HepG2 (cell line): ENCODE data around the gene COQ8A. TPM values are rescaled to one million over a fixed set of nuclear protein-coding genes. Genes with fewer than 3 reads are reported as not detected.

Experiments
- ATAC-seq: fragments of 200-7000 bp; cut with Tn5 transposase; 3 replicates; pipeline ENCODE4 v1.9.1; 2020; ENCODE audit warnings: mild to moderate bottlenecking, moderate library complexity
- BruUV-seq: library from RNA; stranded (reverse); fragments of 400-500 nt; replicated peaks from 2 replicates; lab custom pipeline; 2021; lab: Mats Ljungman, UMichigan
- CTCF ChIA-PET: fragments of 300-600 bp; formaldehyde crosslinking; extraction: SDS; loops from one replicate; lab custom pipeline; 2021; ENCODE audit warnings: low total read pairs, inconsistent platforms, low intra/inter-chr PET ratio; lab: Yijun Ruan, JAX
- POLR2A ChIA-PET: fragments of 350-600 bp; sonication (Branson Sonifier 250); formaldehyde crosslinking; loops from one replicate; lab custom pipeline; 2020; ENCODE audit warnings: antibody characterized with exemption, inconsistent platforms; lab: Yijun Ruan, JAX
- DNase-seq: peaks from one replicate; pipeline ENCODE4 v3.0.0-alpha.2; 2015; ENCODE audit warnings: low spot score
- FAIRE-seq: peaks from 3 replicates; lab custom pipeline; 2011; peaks lifted over from hg19 to GRCh38; lab: Jason Lieb, UNC
- H2AFZ ChIP-seq: one replicate; pipeline ENCODE4 v1.6.1; 2011; ENCODE audit warnings: low read length, inconsistent platforms
- H3K27ac ChIP-seq: fragments of 300-600 bp; 3 replicates; pipeline ENCODE4 v1.8.0; 2011; ENCODE audit warnings: mixed run types, mild to moderate bottlenecking, mixed read lengths, low read length, inconsistent platforms; ENCODE audit not compliant: insufficient read depth; ENCODE audit errors: extremely low read length
- H3K27me3 ChIP-seq, 2 experiments: fragments of 200-600 bp in 1 of 2; 2 replicates in 1 of 2; 3 replicates in 1 of 2; pipeline versions ENCODE4 v1.6.0 to v1.8.0; 2011; ENCODE audit warnings: low read length in 2 of 2, mild to moderate bottlenecking in 2 of 2, moderate library complexity in 2 of 2, inconsistent platforms in 1 of 2; ENCODE audit not compliant: insufficient read depth in 2 of 2, control insufficient read depth in 1 of 2
- H3K36me3 ChIP-seq, 2 experiments: fragments of 200-600 bp in 1 of 2; replicated peaks in 1 of 2; 2 replicates in 1 of 2; 3 replicates in 1 of 2; pipeline versions ENCODE4 v1.5.1 to v1.8.0; 2011; ENCODE audit warnings: low read length in 2 of 2, inconsistent platforms in 1 of 2; ENCODE audit not compliant: insufficient read depth in 2 of 2, control insufficient read depth in 1 of 2
- H3K4me1 ChIP-seq: 2 replicates; pipeline ENCODE4 v1.5.1; 2012; ENCODE audit warnings: low read length, inconsistent platforms; ENCODE audit not compliant: insufficient read depth
- H3K4me2 ChIP-seq: 2 replicates; pipeline ENCODE4 v1.6.0; 2011; ENCODE audit warnings: low read depth, low read length, inconsistent platforms
- H3K4me3 ChIP-seq, 3 experiments: fragments of 200-600 bp in 1 of 3; sonication (generic), shearing (Covaris generic) in 1 of 3; replicated peaks in 1 of 3; 2 replicates each; pipeline ENCODE4 v1.5.1; 2011 to 2016; ENCODE audit warnings: low read length in 3 of 3, inconsistent platforms in 2 of 3, low read depth in 2 of 3, mild to moderate bottlenecking in 2 of 3, control low read depth in 1 of 3, mixed read lengths in 1 of 3; ENCODE audit not compliant: insufficient read depth in 1 of 3
- H3K79me2 ChIP-seq: one replicate; pipeline ENCODE4 v1.6.1; 2011; ENCODE audit warnings: low read length, inconsistent platforms; ENCODE audit not compliant: insufficient read depth
- H3K9ac ChIP-seq: 2 replicates; pipeline ENCODE4 v1.6.0; 2011; ENCODE audit warnings: mild to moderate bottlenecking, low read depth, low read length, inconsistent platforms; ENCODE audit not compliant: insufficient read depth
- H3K9me3 ChIP-seq: 2 replicates; pipeline ENCODE4 v1.5.1; 2012; ENCODE audit warnings: mild to moderate bottlenecking, low read length
- H4K20me1 ChIP-seq: 2 replicates; pipeline ENCODE4 v1.6.0; 2011; ENCODE audit warnings: inconsistent platforms, mild to moderate bottlenecking, low read length, moderate library complexity; ENCODE audit not compliant: insufficient read depth
- AGO2 ChIP-seq: fragments of 200-400 bp; formaldehyde crosslinking; optimal IDR thresholded peaks from 2 replicates; pipeline ENCODE3; 2017; ENCODE audit warnings: mild to moderate bottlenecking, low read depth, low read length, moderate library complexity
- AHR ChIP-seq: IDR thresholded peaks from 2 replicates; pipeline ENCODE4 v1.6.1; 2018; ENCODE audit warnings: missing genetic modification reagents, missing compliant biosample characterization
- ATAD3A ChIP-seq: sonication (generic); formaldehyde crosslinking; IDR thresholded peaks from 2 replicates; pipeline ENCODE4 v1.4.0; 2020; ENCODE audit warnings: missing genetic modification reagents
- ATF7-NPFF ChIP-seq: sonication (generic); formaldehyde crosslinking; IDR thresholded peaks from 2 replicates; pipeline ENCODE4 v1.8.1; 2023; ENCODE audit warnings: mild to moderate bottlenecking, low read depth, missing genetic modification reagents, moderate library complexity
- ATM ChIP-seq: fragments of 450-650 bp; IDR thresholded peaks from 2 replicates; pipeline ENCODE4 v1.7.1; 2017; ENCODE audit warnings: mild to moderate bottlenecking, borderline replicate concordance
- CBX1 ChIP-seq: IDR thresholded peaks from one replicate; pipeline ENCODE4 v1.6.1; 2016; ENCODE audit warnings: antibody characterized with exemption, low read depth
- HNRNPK ChIP-seq: fragments of 200-400 bp; formaldehyde crosslinking; IDR thresholded peaks from 2 replicates; pipeline ENCODE4 v1.6.1; 2018; ENCODE audit warnings: low read length, low read depth, moderate library complexity, mild to moderate bottlenecking; ENCODE audit not compliant: poor library complexity, severe bottlenecking
- KDM5B ChIP-seq: sonication (generic); formaldehyde crosslinking; IDR thresholded peaks from 2 replicates; pipeline ENCODE4 v1.4.0; 2020; ENCODE audit warnings: missing genetic modification reagents, mild to moderate bottlenecking, borderline replicate concordance
- KMT2B ChIP-seq: IDR thresholded peaks from 2 replicates; pipeline ENCODE4 v1.6.1; 2016; ENCODE audit warnings: missing genetic modification reagents, missing compliant biosample characterization
- MTERF4 ChIP-seq: sonication (generic); formaldehyde crosslinking; IDR thresholded peaks from 2 replicates; pipeline ENCODE4 v1.8.0; 2023; ENCODE audit warnings: mild to moderate bottlenecking, missing genetic modification reagents
- NR3C1 ChIP-seq: sonication (generic); formaldehyde crosslinking; IDR thresholded peaks from 2 replicates; pipeline ENCODE4 v1.4.0; 2020; ENCODE audit warnings: missing genetic modification reagents
- RBFOX2 ChIP-seq: fragments of 200-400 bp; formaldehyde crosslinking; IDR thresholded peaks from 2 replicates; pipeline ENCODE4 v1.6.1; 2017; ENCODE audit warnings: low read depth, mild to moderate bottlenecking, low read length
- RCOR2 ChIP-seq: IDR thresholded peaks from 2 replicates; pipeline ENCODE4 v1.6.1; 2016; ENCODE audit warnings: missing biosample characterization, missing genetic modification reagents
- TGIF2 ChIP-seq: IDR thresholded peaks from 2 replicates; pipeline ENCODE4 v1.6.1; 2016; ENCODE audit warnings: control low read depth, missing compliant biosample characterization
- THRA ChIP-seq: sonication (generic); formaldehyde crosslinking; IDR thresholded peaks from 2 replicates; pipeline ENCODE4 v1.4.0; 2020; ENCODE audit warnings: missing genetic modification reagents, borderline replicate concordance
- YEATS4 ChIP-seq: sonication (generic); formaldehyde crosslinking; IDR thresholded peaks from 2 replicates; pipeline ENCODE4 v1.4.0; 2020; ENCODE audit warnings: missing genetic modification reagents, borderline replicate concordance
- ZBTB7A ChIP-seq: sonication (generic); formaldehyde crosslinking; IDR thresholded peaks from 2 replicates; pipeline ENCODE4 v1.8.0; 2022; ENCODE audit warnings: mild to moderate bottlenecking, missing genetic modification reagents
- ZKSCAN5 ChIP-seq: sonication (generic); formaldehyde crosslinking; IDR thresholded peaks from 2 replicates; pipeline ENCODE4 v1.5.1; 2020; ENCODE audit warnings: mild to moderate bottlenecking, missing genetic modification reagents
- ZNF205 ChIP-seq: IDR thresholded peaks from 2 replicates; pipeline ENCODE4 v1.6.1; 2018; ENCODE audit warnings: missing biosample characterization, missing genetic modification reagents
- ZNF263 ChIP-seq: sonication (generic); formaldehyde crosslinking; IDR thresholded peaks from 2 replicates; pipeline ENCODE4 v1.4.0; 2020; ENCODE audit warnings: missing genetic modification reagents
- ZNF431 ChIP-seq: sonication (generic); formaldehyde crosslinking; IDR thresholded peaks from 2 replicates; pipeline ENCODE4 v1.9.0; 2022; ENCODE audit warnings: missing genetic modification reagents, low read depth, mild to moderate bottlenecking, borderline replicate concordance
- ZNF552 ChIP-seq: sonication (generic); formaldehyde crosslinking; IDR thresholded peaks from 2 replicates; pipeline ENCODE4 v1.9.0; 2022; ENCODE audit warnings: missing genetic modification reagents, mild to moderate bottlenecking, borderline replicate concordance
- ZNF800 ChIP-seq: sonication (generic); formaldehyde crosslinking; IDR thresholded peaks from 2 replicates; pipeline ENCODE4 v1.4.0; 2020; ENCODE audit warnings: missing genetic modification reagents
- WGBS: methylation state at CpG from one replicate; pipeline ENCODE4 v1.1.6; 2017; ENCODE audit warnings: low lambda C conversion rate; 5-methylcytosine and 5-hydroxymethylcytosine counted together
- in situ Hi-C: cut with HindIII; loops from 2 replicates; pipeline ENCODE4 v1.10.0; 2017; ENCODE audit warnings: low pct_unique_long_range_greater_than_20kb; ENCODE audit not compliant: extremely low pct_ligation_motif_present
- intact Hi-C: fragments of 100-400 bp; cut with micrococcal nuclease; formaldehyde crosslinking; loops from one replicate; pipeline ENCODE4 v1.10.0; 2022; ENCODE audit not compliant: unreplicated experiment
- polyA plus RNA-seq, 8 experiments: library from polyadenylated mRNA; depleted of rRNA in 3 of 8; stranded (reverse) in 7 of 8; unstranded in 1 of 8; fragments of >200 nt; fragmentation: Illumina TruSeq in 4 of 8; extraction: Trizol in 4 of 8; gene quantifications; 2 replicates each; pipeline versions ENCODE4 v1.2.1 to v1.2.3, GENCODE V29; 2011 to 2016; ENCODE audit warnings: low read depth in 4 of 8, missing spikeins in 1 of 8, mixed read lengths in 1 of 8; ENCODE audit not compliant: insufficient read depth in 1 of 8
- total RNA-seq, 5 experiments: library from RNA; depleted of rRNA; stranded (reverse); fragments of >200 nt; fragmentation: Illumina TruSeq; extraction: Trizol; gene quantifications; 2 replicates each; pipeline ENCODE4 v1.2.3, GENCODE V29; 2016; ENCODE audit warnings: low read depth in 1 of 5

Gene COQ8A
- total and polyA plus RNA-seq, 2 of the 13 experiments (the other 11 are each of a cell fraction or from before 2014, with no cell fraction given): 60.4 to 88.7 TPM

- DNase-seq (no peak), FAIRE-seq (no peak), ATAC-seq (no peak)
- Histone ChIP-seq H3K27me3 (no peaks in the 10 kb centered on the region; a peak in 1 of 5 replicates), H3K27ac (peak overlapping the region; percentile 94), H3K9ac (peak overlapping the region; percentile 72; the same call in 1 of the 2 replicates), H3K4me3 (peak overlapping the region; percentile 49 to 74 (median 50)), H3K36me3 (peaks cover 0 to 2% of the 10 kb centered on the region in 2 experiments; a peak in 2 of 5 replicates), H3K9me3 (no peaks in the 10 kb centered on the region), H2AFZ (no peak overlapping the region), H3K4me1 (peaks cover 71% of the 10 kb centered on the region), H4K20me1 (peaks cover 22% of the 10 kb centered on the region), H3K79me2 (peaks cover 82% of the 10 kb centered on the region), H3K4me2 (peak overlapping the region; percentile 94)
- CTCF ChIA-PET: no interaction called here
- no peak for TF ChIP-seq CBX1
- no peak for TF ChIP-seq THRA
- 0 out of 2 replicates have a peak, but pooled peaks have one; percentile 53 for TF ChIP-seq ZKSCAN5 (CRISPR knock-in tag)
- TF ChIP-seq ZNF552 (CRISPR knock-in tag): no peak
- no peak for TF ChIP-seq RCOR2 (CRISPR knock-in tag)
- no peak for TF ChIP-seq ZBTB7A (CRISPR knock-in tag)
- TF ChIP-seq TGIF2 (CRISPR knock-in tag): no peak
- no peak for TF ChIP-seq ZNF800
- TF ChIP-seq ZNF205 (CRISPR knock-in tag): no peak
- TF ChIP-seq AGO2: peak; percentile 53
- TF ChIP-seq ZNF263 (CRISPR knock-in tag): peak; percentile 79
- TF ChIP-seq KDM5B (CRISPR knock-in tag): 0 out of 2 replicates have a peak, but pooled peaks have one; percentile 27
- TF ChIP-seq MTERF4 (CRISPR knock-in tag): 0 out of 2 replicates have a peak, but pooled peaks have one; percentile 11
- no peak for TF ChIP-seq KMT2B (CRISPR knock-in tag)
- TF ChIP-seq HNRNPK: no peak
- 0 out of 2 replicates have a peak, but pooled peaks have one; percentile 17 for TF ChIP-seq ATF7-NPFF
- no peak for TF ChIP-seq ATAD3A (CRISPR knock-in tag)
- TF ChIP-seq NR3C1 (CRISPR knock-in tag): no peak
- no peak for TF ChIP-seq YEATS4 (CRISPR knock-in tag)
- TF ChIP-seq ZNF431 (CRISPR knock-in tag): no peak
- TF ChIP-seq AHR: no peak
- TF ChIP-seq ATM: no peak
- no peak for TF ChIP-seq RBFOX2
- POLR2A ChIA-PET: interaction anchor here (6.5 kb wide), 1 partner anchor 30 kb away, joined by 46 read pairs; no protein-coding TSS in a partner anchor
- 24% methylated on average over 2 of the region's 2 CpGs for WGBS
- BruUV-seq: no TSS peak
- in situ Hi-C loops: no loop called here
- intact Hi-C loops: loop anchor here (1.0 to 2.0 kb wide), 3 partner anchors 23 to 31 kb away; no protein-coding TSS in a partner anchor
These were observed 3.8 kb downstream of the COQ8A start for GRCh38 chr1:226943927-226944326.
